Motor neuron (in vitro differentiated cells): Measurements from ENCODE around the gene GLOD5. TPM values are rescaled to one million over a fixed set of nuclear protein-coding genes. Genes with fewer than 3 reads are reported as not detected.

Experiments
- ATAC-seq, 8 experiments: fragments of 200-7000 bp; cut with Tn5 transposase; replicated peaks in 6 of 8; 2 replicates each; pipeline ENCODE4 v1.8.0; 2021; ENCODE audit warnings: mild to moderate bottlenecking in 8 of 8, moderate library complexity in 8 of 8
- H3K27ac ChIP-seq, 2 donors: fragments of 250-450 bp; sonication (Bioruptor Pico); 2 replicates each; pipeline ENCODE4 v1.9.0; 2021; ENCODE audit warnings: antibody characterized with exemption in 2 of 2, mild to moderate bottlenecking in 2 of 2, moderate library complexity in 1 of 2
- H3K4me1 ChIP-seq, 2 donors: fragments of 250-450 bp; sonication (Bioruptor Pico); replicated peaks in 1 of 2; 2 replicates each; pipeline ENCODE4 v1.6.1; 2021; ENCODE audit warnings: antibody characterized with exemption in 2 of 2, mild to moderate bottlenecking in 2 of 2, moderate library complexity in 1 of 2
- H3K4me3 ChIP-seq, 5 donors: fragments of 250-450 bp; sonication (Bioruptor Pico); 2 replicates each; pipeline ENCODE4 v1.9.0; 2021; ENCODE audit warnings: antibody characterized with exemption in 5 of 5, mild to moderate bottlenecking in 5 of 5, moderate library complexity in 4 of 5
- WGBS, 10 experiments: fragments of 450-650 bp; shearing (Covaris generic); methylation state at CpG; one replicate each; pipeline ENCODE4 v1.0.0; 2022; 5-methylcytosine and 5-hydroxymethylcytosine counted together
- in situ Hi-C, 9 experiments: fragments of 400-800 bp; cut with MboI; loops; one replicate each; pipeline ENCODE4 v1.15.0; 2021; ENCODE audit warnings: low sequenced_read_pairs in 9 of 9, low pct_unique_long_range_greater_than_20kb in 2 of 9; ENCODE audit not compliant: unreplicated experiment in 9 of 9
- total RNA-seq, 8 experiments: library from RNA; unstranded; fragments of 300-600 nt; gene quantifications; 2 replicates each; pipeline versions ENCODE4 v1.2.3 to v1.2.4, GENCODE V29; 2022

GLOD5 gene
- total RNA-seq, 8 experiments from 2014 or later: not detected

GRCh38 chrX:48776818-48777439 lies 15.4 kb downstream of the GLOD5 start:
- WGBS, 10 experiments: 20 to 85% (median 63%) methylated on average over 1 to 12 of the region's 13 CpGs; no CpG with 5 or more reads in 4 of the 10 experiments
- no peak overlapping the region for H3K27ac ChIP-seq
- in situ Hi-C loops: no loop called here
- H3K4me1 ChIP-seq: no peaks in the 10 kb centered on the region
- no peak overlapping the region for H3K4me3 ChIP-seq
- ATAC-seq: no peak

- Histone ChIP-seq H3K27ac (no peak overlapping the region), H3K4me3 (no peak overlapping the region), H3K4me1 (no peaks in the 10 kb centered on the region)
- WGBS, 10 experiments: 50 to 70% (median 50%) methylated on average over 1 to 2 of the region's 7 CpGs; no CpG with 5 or more reads in 7 of the 10 experiments
- in situ Hi-C loops: no loop called here
- ATAC-seq: no peak
Measured at GRCh38 chrX:48779399-48779798, 17.9 kb downstream of the GLOD5 start.

- H3K4me1 ChIP-seq: no peaks in the 10 kb centered on the region
- no peak overlapping the region for H3K27ac ChIP-seq
- 50 to 75% (median 60%) methylated on average over 1 to 5 of the region's 6 CpGs; no CpG with 5 or more reads in 7 of the 10 experiments for WGBS, 10 experiments
- in situ Hi-C loops: no loop called here
- ATAC-seq: no peak
- no peak overlapping the region for H3K4me3 ChIP-seq
Measured at GRCh38 chrX:48781705-48782104, 20.2 kb downstream of the GLOD5 start.

GRCh38 chrX:48782216-48782615 lies 20.7 kb downstream of the GLOD5 start:
- in situ Hi-C loops: no loop called here
- no peak for ATAC-seq
- no peaks in the 10 kb centered on the region for H3K4me1 ChIP-seq
- 0 to 86% (median 48%) methylated on average over 1 to 2 of the region's 2 CpGs; no CpG with 5 or more reads in 4 of the 10 experiments for WGBS, 10 experiments
- no peak overlapping the region for H3K27ac ChIP-seq
- H3K4me3 ChIP-seq: no peak overlapping the region

GRCh38 chrX:48782795-48783194 lies 21.2 kb downstream of the GLOD5 start:
- in situ Hi-C loops: no loop called here
- no peak for ATAC-seq
- no peak overlapping the region for H3K4me3 ChIP-seq
- no peak overlapping the region for H3K27ac ChIP-seq
- WGBS, 10 experiments: 80% methylated on average over 2 of the region's 13 CpGs; no CpG with 5 or more reads in 9 of the 10 experiments
- no peaks in the 10 kb centered on the region for H3K4me1 ChIP-seq

- WGBS, 10 experiments: 20% methylated on average over 1 of the region's 3 CpGs; no CpG with 5 or more reads in 9 of the 10 experiments
- H3K4me1 ChIP-seq: no peaks in the 10 kb centered on the region
- ATAC-seq: no peak
Measured at GRCh38 chrX:48784726-48785125, 23.2 kb downstream of the GLOD5 start.

GRCh38 chrX:48785186-48785539 lies 23.6 kb downstream of the GLOD5 start:
- Histone ChIP-seq H3K4me1 (no peaks in the 10 kb centered on the region), H3K4me3 (no peak overlapping the region), H3K27ac (no peak overlapping the region)
- ATAC-seq: no peak
- in situ Hi-C loops: no loop called here
- 17% methylated on average over 1 of the region's 1 CpG; no CpG with 5 or more reads in 9 of the 10 experiments for WGBS, 10 experiments

More at GRCh38 chrX:48784726-48785125, 23.2 kb downstream of the GLOD5 start:
- Histone ChIP-seq H3K27ac (no peak overlapping the region), H3K4me3 (no peak overlapping the region)
- in situ Hi-C loops: no loop called here

GRCh38 chrX:48785540-48786214 lies 24.1 kb downstream of the GLOD5 start:
- ATAC-seq: no peak
- WGBS, 10 experiments: 28 to 92% (median 47%) methylated on average over 1 to 14 of the region's 16 CpGs; no CpG with 5 or more reads in 2 of the 10 experiments
- in situ Hi-C loops: no loop called here
- no peak overlapping the region for H3K27ac ChIP-seq
- H3K4me1 ChIP-seq: no peaks in the 10 kb centered on the region
- H3K4me3 ChIP-seq: no peak overlapping the region

- no CpG with 5 or more reads among the region's 7 CpGs for WGBS, 10 experiments
- Histone ChIP-seq H3K4me1 (no peaks in the 10 kb centered on the region), H3K27ac (no peak within 1 kb of the TSS), H3K4me3 (no peak within 1 kb of the TSS)
- in situ Hi-C loops: no loop called here
- ATAC-seq: no peak
Measured at GRCh38 chrX:48786341-48786800, 24.8 kb downstream of the GLOD5 start, which contains the start of gene GATA1. Gene GATA1, plus strand, starts transcription at chrX:48786590. Its CDS starts 4,520 bp downstream, at chrX:48791110.

- Histone ChIP-seq H3K4me1 (no peaks in the 10 kb centered on the region), H3K4me3 (no peak overlapping the region), H3K27ac (no peak overlapping the region)
- in situ Hi-C loops: no loop called here
- no peak for ATAC-seq
- WGBS, 10 experiments: 0 to 100% (median 63%) methylated on average over 1 to 5 of the region's 6 CpGs; no CpG with 5 or more reads in 1 of the 10 experiments
Measured at GRCh38 chrX:48786825-48787504, 25.4 kb downstream of the GLOD5 start.

GRCh38 chrX:48787505-48788443 lies 26.2 kb downstream of the GLOD5 start:
- Histone ChIP-seq H3K4me3 (no peak overlapping the region), H3K27ac (no peak overlapping the region), H3K4me1 (no peaks in the 10 kb centered on the region)
- WGBS, 10 experiments: 42 to 82% (median 55%) methylated on average over 3 to 5 of the region's 17 CpGs; no CpG with 5 or more reads in 4 of the 10 experiments
- no peak for ATAC-seq
- in situ Hi-C loops: no loop called here

GRCh38 chrX:48789366-48790220 lies 28.0 kb downstream of the GLOD5 start:
- Histone ChIP-seq H3K27ac (no peak overlapping the region), H3K4me1 (no peaks in the 10 kb centered on the region), H3K4me3 (no peak overlapping the region)
- 0 to 100% (median 90%) methylated on average over 1 of the region's 7 CpGs; no CpG with 5 or more reads in 6 of the 10 experiments for WGBS, 10 experiments
- in situ Hi-C loops: no loop called here
- no peak for ATAC-seq
